Skeletal muscle satellite cell (primary cell): ENCODE measurements around the gene C2CD3.

Source experiments
- H3K27me3 ChIP-seq: 2 replicates; pipeline ENCODE4 v1.7.0; 2013; ENCODE audit warnings: low read length; ENCODE audit not compliant: control insufficient read depth, insufficient read depth
- H3K36me3 ChIP-seq: 2 replicates; pipeline ENCODE4 v1.7.0; 2013; ENCODE audit warnings: mild to moderate bottlenecking, control low read depth, low read length; ENCODE audit not compliant: insufficient read depth
- H3K4me1 ChIP-seq: 2 replicates; pipeline ENCODE4 v1.7.0; 2013; ENCODE audit warnings: low read length; ENCODE audit not compliant: control insufficient read depth, insufficient read depth
- H3K4me2 ChIP-seq: 2 replicates; pipeline ENCODE4 v1.7.0; 2013; ENCODE audit warnings: mild to moderate bottlenecking, low read length
- H3K4me3 ChIP-seq: 2 replicates; pipeline ENCODE4 v1.7.0; 2013; ENCODE audit warnings: low read length
- H3K9ac ChIP-seq: 2 replicates; pipeline ENCODE4 v1.7.0; 2013; ENCODE audit warnings: mild to moderate bottlenecking, low read depth, low read length, moderate library complexity
- H3K9me3 ChIP-seq: replicated peaks from 2 replicates; pipeline ENCODE4 v1.7.0; 2013; ENCODE audit warnings: mild to moderate bottlenecking, control low read depth, low read length

C2CD3 gene

GRCh38 chr11:74011360-74012073, 159.3 kb downstream of the C2CD3 start:
- Histone ChIP-seq H3K4me2 (no peak overlapping the region), H3K4me3 (no peak overlapping the region), H3K9me3 (no peaks in the 10 kb centered on the region), H3K9ac (no peak overlapping the region), H3K4me1 (no peaks in the 10 kb centered on the region), H3K36me3 (peaks cover 6% of the 10 kb centered on the region), H3K27me3 (no peaks in the 10 kb centered on the region)

- Histone ChIP-seq H3K9me3 (no peaks in the 10 kb centered on the region), H3K27me3 (no peaks in the 10 kb centered on the region), H3K9ac (no peak overlapping the region), H3K36me3 (no peaks in the 10 kb centered on the region), H3K4me2 (no peak overlapping the region), H3K4me3 (no peak overlapping the region), H3K4me1 (no peaks in the 10 kb centered on the region)
These were observed 160.2 kb downstream of the C2CD3 start for GRCh38 chr11:74010306-74011300.

- H3K4me2 ChIP-seq: no peak overlapping the region
- H3K4me1 ChIP-seq: no peaks in the 10 kb centered on the region
- H3K36me3 ChIP-seq: no peaks in the 10 kb centered on the region
- H3K27me3 ChIP-seq: no peaks in the 10 kb centered on the region
- H3K9me3 ChIP-seq: no peaks in the 10 kb centered on the region
- no peak overlapping the region for H3K4me3 ChIP-seq
- no peak overlapping the region for H3K9ac ChIP-seq
These were observed 161.0 kb downstream of the C2CD3 start for GRCh38 chr11:74009675-74010305.

- Histone ChIP-seq H3K36me3 (no peaks in the 10 kb centered on the region), H3K4me3 (no peak overlapping the region), H3K4me1 (no peaks in the 10 kb centered on the region), H3K27me3 (no peaks in the 10 kb centered on the region), H3K9me3 (no peaks in the 10 kb centered on the region), H3K4me2 (no peak overlapping the region), H3K9ac (no peak overlapping the region)
These were observed 161.6 kb downstream of the C2CD3 start for GRCh38 chr11:74009230-74009547.

GRCh38 chr11:74008373-74009229, 162.2 kb downstream of the C2CD3 start, which contains the start of gene UCP3:
TSS of gene UCP3 (minus strand) at chr11:74009085. CDS start at chr11:74007042, 2,043 bp downstream.
- Histone ChIP-seq H3K4me3 (no peak within 1 kb of the TSS), H3K9ac (no peak within 1 kb of the TSS), H3K4me1 (no peaks in the 10 kb centered on the region), H3K9me3 (no peaks in the 10 kb centered on the region), H3K27me3 (no peaks in the 10 kb centered on the region), H3K4me2 (no peak within 1 kb of the TSS), H3K36me3 (no peaks in the 10 kb centered on the region)

GRCh38 chr11:74007691-74008372, 163.0 kb downstream of the C2CD3 start:
- Histone ChIP-seq H3K9ac (no peak overlapping the region), H3K4me3 (no peak overlapping the region), H3K9me3 (no peaks in the 10 kb centered on the region), H3K4me2 (no peak overlapping the region), H3K27me3 (no peaks in the 10 kb centered on the region), H3K36me3 (no peaks in the 10 kb centered on the region), H3K4me1 (no peaks in the 10 kb centered on the region)

- H3K4me1 ChIP-seq: no peaks in the 10 kb centered on the region
- H3K4me2 ChIP-seq: no peak overlapping the region
- no peaks in the 10 kb centered on the region for H3K36me3 ChIP-seq
- H3K4me3 ChIP-seq: no peak overlapping the region
- H3K9me3 ChIP-seq: no peaks in the 10 kb centered on the region
- no peak overlapping the region for H3K9ac ChIP-seq
- H3K27me3 ChIP-seq: no peaks in the 10 kb centered on the region
These were observed 164.0 kb downstream of the C2CD3 start for GRCh38 chr11:74006743-74007304.

- Histone ChIP-seq H3K9me3 (no peaks in the 10 kb centered on the region), H3K4me2 (no peak overlapping the region), H3K4me1 (no peaks in the 10 kb centered on the region), H3K4me3 (no peak overlapping the region), H3K9ac (no peak overlapping the region), H3K36me3 (no peaks in the 10 kb centered on the region), H3K27me3 (no peaks in the 10 kb centered on the region)
These were observed 164.9 kb downstream of the C2CD3 start for GRCh38 chr11:74005721-74006517.

GRCh38 chr11:74004759-74005615, 165.8 kb downstream of the C2CD3 start:
- Histone ChIP-seq H3K4me2 (no peak overlapping the region), H3K36me3 (no peaks in the 10 kb centered on the region), H3K9me3 (no peaks in the 10 kb centered on the region), H3K4me3 (no peak overlapping the region), H3K9ac (no peak overlapping the region), H3K4me1 (no peaks in the 10 kb centered on the region), H3K27me3 (no peaks in the 10 kb centered on the region)
